ENCODE measurements around the gene CDH11. TPM values are rescaled to one million over a fixed set of nuclear protein-coding genes. Genes with fewer than 3 reads are reported as not detected.

Gene CDH11, protein sequence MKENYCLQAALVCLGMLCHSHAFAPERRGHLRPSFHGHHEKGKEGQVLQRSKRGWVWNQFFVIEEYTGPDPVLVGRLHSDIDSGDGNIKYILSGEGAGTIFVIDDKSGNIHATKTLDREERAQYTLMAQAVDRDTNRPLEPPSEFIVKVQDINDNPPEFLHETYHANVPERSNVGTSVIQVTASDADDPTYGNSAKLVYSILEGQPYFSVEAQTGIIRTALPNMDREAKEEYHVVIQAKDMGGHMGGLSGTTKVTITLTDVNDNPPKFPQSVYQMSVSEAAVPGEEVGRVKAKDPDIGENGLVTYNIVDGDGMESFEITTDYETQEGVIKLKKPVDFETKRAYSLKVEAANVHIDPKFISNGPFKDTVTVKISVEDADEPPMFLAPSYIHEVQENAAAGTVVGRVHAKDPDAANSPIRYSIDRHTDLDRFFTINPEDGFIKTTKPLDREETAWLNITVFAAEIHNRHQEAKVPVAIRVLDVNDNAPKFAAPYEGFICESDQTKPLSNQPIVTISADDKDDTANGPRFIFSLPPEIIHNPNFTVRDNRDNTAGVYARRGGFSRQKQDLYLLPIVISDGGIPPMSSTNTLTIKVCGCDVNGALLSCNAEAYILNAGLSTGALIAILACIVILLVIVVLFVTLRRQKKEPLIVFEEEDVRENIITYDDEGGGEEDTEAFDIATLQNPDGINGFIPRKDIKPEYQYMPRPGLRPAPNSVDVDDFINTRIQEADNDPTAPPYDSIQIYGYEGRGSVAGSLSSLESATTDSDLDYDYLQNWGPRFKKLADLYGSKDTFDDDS
- total RNA-seq = not detected in 2 replicates
- total RNA-seq (2013) = 2.1 TPM
- polyA plus RNA-seq = not detected in 2 replicates
- polyA minus RNA-seq = not detected in 2 replicates

DNA sequence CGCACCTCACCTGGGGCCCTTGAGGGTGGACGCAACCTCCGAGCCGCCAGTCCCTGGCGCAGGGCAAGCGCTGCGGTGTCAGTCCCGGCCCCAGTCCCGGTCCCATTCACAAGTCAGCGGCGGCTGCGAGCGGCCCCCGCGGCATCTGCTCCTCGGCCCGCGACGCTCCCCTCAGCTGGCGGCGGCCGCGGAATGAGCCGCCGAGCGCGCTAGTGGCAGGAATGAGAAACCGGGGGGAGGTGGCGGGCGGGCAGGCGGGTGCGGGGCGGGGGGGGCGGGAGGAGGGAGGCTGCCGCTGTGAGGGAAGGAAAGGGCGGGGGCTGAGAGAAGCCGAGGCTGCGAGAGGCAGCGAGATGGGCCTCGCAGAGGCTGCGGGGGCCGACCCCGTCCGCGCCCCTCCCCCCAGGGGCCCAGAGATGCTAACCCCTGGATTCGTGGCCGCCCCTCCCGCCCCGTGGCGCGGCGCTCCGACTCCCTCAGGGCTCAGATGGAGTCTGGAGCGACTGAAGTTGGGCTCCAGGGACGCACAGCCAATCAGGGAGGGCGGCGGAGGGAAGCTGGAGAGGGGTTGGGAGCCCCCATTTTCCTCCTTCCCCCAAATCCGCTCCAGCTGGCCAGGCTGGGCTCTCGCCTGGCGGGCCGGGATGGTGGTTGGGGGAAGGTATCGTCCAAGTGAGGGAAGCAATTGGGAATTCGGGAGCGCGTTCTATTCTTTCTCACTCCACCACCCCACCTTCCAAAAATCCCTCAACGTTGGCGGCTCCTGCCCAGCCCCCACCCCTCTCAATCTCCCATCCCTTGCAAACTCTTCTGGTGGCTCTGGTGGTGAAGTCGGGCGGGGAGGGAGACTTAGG is at the start of gene CDH11:
TSS of gene CDH11 (minus strand) at position 194 of the 854 bp plus-strand sequence. CDS start 117,194 bp downstream, outside the sequence.
- ChIA-PET CTCF (no interaction called here), POLR2A (no interaction called here)
- Mint-ChIP-seq H3K4me3 (no peak within 1 kb of the TSS), H3K4me1 (no peaks in the 10 kb centered on the region), H3K27ac (no peak within 1 kb of the TSS), H3K27me3 (peaks cover 28% of the 10 kb centered on the region), H3K9me3 (ENCODE audit: insufficient read depth) (no peaks in the 10 kb centered on the region)
- H3K27ac ChIP-seq (ENCODE audit: low read length in 2 of 2) = no peak within 1 kb of the TSS
- ATAC-seq (ENCODE audit: low read depth) (no peak), DNase-seq (no peak)
- H3K36me3 ChIP-seq (replicated peaks in 1 of 2; ENCODE audit: control extremely low read depth in 1 of 2, control insufficient read depth in 1 of 2, extremely low read depth in 1 of 2, insufficient read depth in 2 of 2, low read length in 1 of 2) = no peaks in the 10 kb centered on the region
- H3K79me2 ChIP-seq (ENCODE audit: control insufficient read depth, insufficient read depth, low read length) = no peaks in the 10 kb centered on the region
- intact Hi-C loops (cut with micrococcal nuclease) = no loop called here
- H4K20me1 ChIP-seq (ENCODE audit: control insufficient read depth, insufficient read depth, low read length, poor library complexity, severe bottlenecking) = no peaks in the 10 kb centered on the region
- no peak for TF ChIP-seq EZH2 (IDR thresholded peaks at IDR 0.05; ENCODE audit: borderline replicate concordance, insufficient read depth, low read depth, low read length, poor library complexity, severe bottlenecking)
- TF ChIP-seq, protein P1, sequence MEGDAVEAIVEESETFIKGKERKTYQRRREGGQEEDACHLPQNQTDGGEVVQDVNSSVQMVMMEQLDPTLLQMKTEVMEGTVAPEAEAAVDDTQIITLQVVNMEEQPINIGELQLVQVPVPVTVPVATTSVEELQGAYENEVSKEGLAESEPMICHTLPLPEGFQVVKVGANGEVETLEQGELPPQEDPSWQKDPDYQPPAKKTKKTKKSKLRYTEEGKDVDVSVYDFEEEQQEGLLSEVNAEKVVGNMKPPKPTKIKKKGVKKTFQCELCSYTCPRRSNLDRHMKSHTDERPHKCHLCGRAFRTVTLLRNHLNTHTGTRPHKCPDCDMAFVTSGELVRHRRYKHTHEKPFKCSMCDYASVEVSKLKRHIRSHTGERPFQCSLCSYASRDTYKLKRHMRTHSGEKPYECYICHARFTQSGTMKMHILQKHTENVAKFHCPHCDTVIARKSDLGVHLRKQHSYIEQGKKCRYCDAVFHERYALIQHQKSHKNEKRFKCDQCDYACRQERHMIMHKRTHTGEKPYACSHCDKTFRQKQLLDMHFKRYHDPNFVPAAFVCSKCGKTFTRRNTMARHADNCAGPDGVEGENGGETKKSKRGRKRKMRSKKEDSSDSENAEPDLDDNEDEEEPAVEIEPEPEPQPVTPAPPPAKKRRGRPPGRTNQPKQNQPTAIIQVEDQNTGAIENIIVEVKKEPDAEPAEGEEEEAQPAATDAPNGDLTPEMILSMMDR (IDR thresholded peaks at IDR 0.05) = no peak
- 5% methylated on average over 36 of the region's 69 CpGs for WGBS (ENCODE audit: insufficient coverage)
- H3K27me3 ChIP-seq (replicated peaks in 1 of 4; ENCODE audit: control extremely low read depth in 1 of 4, control insufficient read depth in 3 of 4, insufficient read depth in 4 of 4, low read length in 3 of 4) = peaks cover 0 to 29% (median 18%) of the 10 kb centered on the region in 4 experiments
- H3K4me2 ChIP-seq (replicated peaks; ENCODE audit: low read depth, low read length, poor library complexity, severe bottlenecking) = no peak within 1 kb of the TSS
- no peaks in the 10 kb centered on the region for H3K4me1 ChIP-seq (ENCODE audit: control insufficient read depth in 2 of 2, insufficient read depth in 2 of 2, low read length in 2 of 2)
- H3K4me3 ChIP-seq (ENCODE audit: control extremely low read depth in 1 of 5, extremely low read depth in 1 of 5, insufficient read depth in 1 of 5, low read depth in 2 of 5, low read length in 4 of 5) = no peak within 1 kb of the TSS
- H3K9me3 ChIP-seq (ENCODE audit: control extremely low read depth in 1 of 3, control insufficient read depth in 2 of 3, insufficient read depth in 1 of 3, low read length in 2 of 3) = peaks cover 0 to 12% (median 0%) of the 10 kb centered on the region in 3 donors
- H3K9ac ChIP-seq (ENCODE audit: low read length) = no peak within 1 kb of the TSS
- H2AFZ ChIP-seq (ENCODE audit: insufficient read depth, low read depth, low read length, poor library complexity, severe bottlenecking) = no peak within 1 kb of the TSS

Measured in B cell (primary cell).